IMR-90 (cell line): ENCODE data around the gene MDC1.

ENCODE experiments used
- BHLHE40 ChIP-seq: fragments of 150-350 bp; IDR thresholded peaks from 2 replicates; pipeline ENCODE4 v1.6.1; 2016; ENCODE audit warnings: mild to moderate bottlenecking, low read depth, low read length
- CTCF ChIP-seq: conservative IDR thresholded peaks from 2 replicates; pipeline ENCODE4 v1.5.1; 2012; ENCODE audit warnings: mild to moderate bottlenecking, low read depth, low read length, improper control_type of control experiment
- FOS ChIP-seq: fragments of 150-350 bp; IDR thresholded peaks from 2 replicates; pipeline ENCODE4 v1.6.1; 2016; ENCODE audit warnings: low read depth, low read length
- MXI1 ChIP-seq: IDR thresholded peaks from 2 replicates; pipeline ENCODE4 v1.6.1; 2012; ENCODE audit warnings: low read depth, mild to moderate bottlenecking, low read length, moderate library complexity, borderline replicate concordance
- POLR2A ChIP-seq: IDR thresholded peaks from 2 replicates; pipeline ENCODE4 v1.6.1; 2012; ENCODE audit warnings: mild to moderate bottlenecking, low read depth, low read length
- RCOR1 ChIP-seq: IDR thresholded peaks from 2 replicates; pipeline ENCODE4 v1.6.1; 2012; ENCODE audit warnings: mild to moderate bottlenecking, low read length, improper control_type of control experiment; ENCODE audit not compliant: insufficient replicate concordance

GRCh38 chr6:30742316-30743098 is 25.4 kb upstream of the MDC1 start, which contains the start of gene FLOT1:
- TF ChIP-seq RCOR1 (no peak), CTCF (no peak), POLR2A (peak; percentile 60), MXI1 (no peak; the same call in 1 of the 2 replicates), BHLHE40 (no peak; the same call in 1 of the 2 replicates), FOS (no peak)
